ENCODE results near the gene TRIM54. TPM values are rescaled to one million over a fixed set of nuclear protein-coding genes. Genes with fewer than 3 reads are reported as not detected.
"Not testable (repeated sequence)": the region's sequence is repeated elsewhere in the genome, so short reads cannot be mapped to it uniquely, and the experiment has no call there.

TRIM54 gene
- total and polyA plus RNA-seq, 2 of the 4 experiments (the other 2 are of a cell fraction): 0.15 TPM; not detected in 1

- intact Hi-C loops (cut with micrococcal nuclease); H3K4me2 ChIP-seq (ENCODE audit: low read depth, low read length); H3K36me3 ChIP-seq (ENCODE audit: control insufficient read depth, insufficient read depth, low read length); H3K4me3 ChIP-seq (ENCODE audit: insufficient read depth, low read depth, low read length); H2AK5ac ChIP-seq (ENCODE audit: low read depth, low read length); H4K20me1 ChIP-seq (ENCODE audit: insufficient read depth, low read length); H2AK9ac ChIP-seq (replicated peaks; ENCODE audit: low read depth, low read length, poor library complexity); ATAC-seq (ENCODE audit: low read depth); H3K79me1 ChIP-seq (ENCODE audit: low read depth in 1 of 2, low read length in 2 of 2); H4K8ac ChIP-seq (ENCODE audit: low read depth in 2 of 2, low read length in 2 of 2); H2BK20ac ChIP-seq (ENCODE audit: low read depth, low read length); in situ Hi-C loops (cut with MboI; ENCODE audit: low sequenced_read_pairs); H2BK5ac ChIP-seq (ENCODE audit: low read depth, low read length, poor library complexity, severe bottlenecking); dilution Hi-C loops (cut with HindIII; ENCODE audit: low sequenced_read_pairs, unreplicated experiment); H3K23ac ChIP-seq (ENCODE audit: low read depth, low read length); H3K9me1 ChIP-seq (ENCODE audit: insufficient read depth, low read length); H3K9me3 ChIP-seq (ENCODE audit: control insufficient read depth, insufficient read depth, low read length); H3K4ac ChIP-seq (ENCODE audit: low read depth, low read length); H3K56ac ChIP-seq (ENCODE audit: extremely low read depth, insufficient read depth, low read length); H3K18ac ChIP-seq (ENCODE audit: low read depth, low read length); H3K27ac ChIP-seq (ENCODE audit: insufficient read depth, low read length); DNase-seq; H2AFZ ChIP-seq (replicated peaks; ENCODE audit: low read length, poor library complexity); H3K9ac ChIP-seq (ENCODE audit: low read depth, low read length); H3K4me1 ChIP-seq (ENCODE audit: control insufficient read depth, insufficient read depth, low read length); H2BK15ac ChIP-seq (ENCODE audit: low read depth, low read length); H4K5ac ChIP-seq (ENCODE audit: low read depth, low read length); H2BK120ac ChIP-seq (ENCODE audit: low read depth, low read length); H4K91ac ChIP-seq (ENCODE audit: insufficient read depth, low read depth, low read length); BruUV-seq (replicated peaks); H3K14ac ChIP-seq (replicated peaks; ENCODE audit: low read depth, low read length): not testable (repeated sequence)
- CTCF ChIA-PET: interaction anchor here (0.6 to 1.9 kb wide), 3 partner anchors 8 to 31 kb away, joined by 4 to 7 read pairs (median 5); no protein-coding TSS in a partner anchor
- H3K27me3 ChIP-seq (ENCODE audit: control insufficient read depth, insufficient read depth, low read length): peaks cover 44% of the 10 kb centered on the region
- WGBS, 2 experiments (ENCODE audit: extremely low coverage in 2 of 2, insufficient read length in 1 of 2): 78% methylated on average over 9 of the region's 15 CpGs; no CpG with 5 or more reads in 1 of the 2 experiments
- POLR2A ChIA-PET (ENCODE audit: unreplicated experiment): interaction anchor here (0.6 to 0.7 kb wide), 2 partner anchors 28 to 208 kb away, joined by 3 to 20 read pairs; no protein-coding TSS in a partner anchor
These were observed 9.4 kb upstream of the TRIM54 start for GRCh38 chr2:27272537-27273522.

Data from IMR-90 (cell line).